Gastrocnemius medialis (tissue), 4 donors: ENCODE data around the gene MAPKAPK5. TPM values are rescaled to one million over a fixed set of nuclear protein-coding genes. Genes with fewer than 3 reads are reported as not detected.

Experiments
- ATAC-seq, 2 donors: fragments of 150-250 bp; one replicate each; pipeline ENCODE4 v1.9.1; 2016
- DNase-seq, 2 donors: peaks; one replicate each; pipeline ENCODE4 v3.0.0-alpha.2; 2019
- H3K27ac ChIP-seq, 4 donors: fragments of 200-600 bp; sonication (generic); 1 replicate in 1 of 4; 2 replicates in 3 of 4; pipeline ENCODE4 v1.5.1; 2016 to 2018; ENCODE audit warnings: mild to moderate bottlenecking in 2 of 4, moderate library complexity in 1 of 4
- H3K27me3 ChIP-seq, 3 donors: fragments of 200-600 bp; sonication (generic) in 2 of 3; 1 replicate in 1 of 3; 2 replicates in 2 of 3; pipeline versions ENCODE4 v1.5.1 to v1.6.0; 2016 to 2019; ENCODE audit warnings: mild to moderate bottlenecking in 1 of 3, moderate library complexity in 1 of 3
- H3K36me3 ChIP-seq, 2 donors: fragments of 200-600 bp; sonication (generic) in 1 of 2; one replicate each; pipeline ENCODE4 v1.5.1; 2017 to 2018
- H3K4me1 ChIP-seq, 2 donors: fragments of 200-600 bp; sonication (generic) in 1 of 2; one replicate each; pipeline ENCODE4 v1.5.1; 2016 to 2017; ENCODE audit warnings: mild to moderate bottlenecking in 2 of 2
- H3K4me3 ChIP-seq, 4 donors: fragments of 200-600 bp; sonication (generic) in 3 of 4; 1 replicate in 1 of 4; 2 replicates in 3 of 4; pipeline ENCODE4 v1.5.1; 2016 to 2019; ENCODE audit warnings: mild to moderate bottlenecking in 2 of 4
- H3K9me3 ChIP-seq, 3 donors: fragments of 200-600 bp; sonication (generic) in 2 of 3; 1 replicate in 1 of 3; 2 replicates in 2 of 3; pipeline ENCODE4 v1.5.1; 2016 to 2019
- CTCF ChIP-seq, 5 experiments: fragments of 450-650 bp in 3 of 5; fragments of 200-600 bp in 2 of 5; sonication (generic) in 2 of 5; IDR thresholded peaks in 4 of 5; conservative IDR thresholded peaks in 1 of 5; 1 replicate in 4 of 5; 2 replicates in 1 of 5; pipeline ENCODE4 v1.5.1; 2016 to 2019; ENCODE audit warnings: antibody characterized with exemption in 5 of 5, mild to moderate bottlenecking in 3 of 5, moderate library complexity in 3 of 5
- POLR2A ChIP-seq, 2 donors: fragments of 450-650 bp; IDR thresholded peaks; one replicate each; pipeline ENCODE4 v1.6.1; 2017; ENCODE audit warnings: antibody characterized with exemption in 2 of 2, mild to moderate bottlenecking in 2 of 2, moderate library complexity in 2 of 2
- in situ Hi-C, 4 donors: fragments of 200-750 bp; cut with MboI; loops; one replicate each; pipeline versions ENCODE4 v1.15.0 to v1.8.0; 2017; ENCODE audit warnings: low sequenced_read_pairs in 4 of 4
- intact Hi-C: fragments of 100-400 bp; cut with DNase I; formaldehyde crosslinking; loops from one replicate; pipeline ENCODE4 v1.15.1; 2023; ENCODE audit warnings: low total_unique reads
- total RNA-seq, 4 donors: library from RNA; depleted of rRNA; stranded (reverse); fragments of >200 nt; gene quantifications; one replicate each; pipeline versions ENCODE4 v1.1.0 to v1.2.3, GENCODE V29; 2016

The MAPKAPK5 gene
- total RNA-seq, 4 donors from 2014 or later: 32.3 to 57.8 (median 48.0) TPM

- peaks cover 0 to 11% of the 10 kb centered on the region in 2 donors for H3K36me3 ChIP-seq
- in situ Hi-C loops: no loop called here
- peak; percentile 10 for ATAC-seq
- no peaks in the 10 kb centered on the region for H3K9me3 ChIP-seq
- no peak for DNase-seq
- intact Hi-C loops: loop anchor here (5.0 kb wide), 1 partner anchor 170 kb away; the partner anchor contains the start of genes ERP29 and TMEM116
- H3K4me1 ChIP-seq: peaks cover 35 to 41% of the 10 kb centered on the region in 2 donors
- no peaks in the 10 kb centered on the region for H3K27me3 ChIP-seq
- peak overlapping the region; percentile 82 to 96 (median 90) for H3K27ac ChIP-seq
- TF ChIP-seq CTCF (IDR thresholded peaks at IDR 0.05 in 4 of 5, conservative IDR thresholded peaks at IDR 0.05 in 1 of 5): no peak
- TF ChIP-seq POLR2A (IDR thresholded peaks at IDR 0.05): no peak
- H3K4me3 ChIP-seq: peak overlapping the region; percentile 54 to 93 (median 84)
Observed at GRCh38 chr12:111842556-111843396, 748 bp downstream of the MAPKAPK5 start.

DNA sequence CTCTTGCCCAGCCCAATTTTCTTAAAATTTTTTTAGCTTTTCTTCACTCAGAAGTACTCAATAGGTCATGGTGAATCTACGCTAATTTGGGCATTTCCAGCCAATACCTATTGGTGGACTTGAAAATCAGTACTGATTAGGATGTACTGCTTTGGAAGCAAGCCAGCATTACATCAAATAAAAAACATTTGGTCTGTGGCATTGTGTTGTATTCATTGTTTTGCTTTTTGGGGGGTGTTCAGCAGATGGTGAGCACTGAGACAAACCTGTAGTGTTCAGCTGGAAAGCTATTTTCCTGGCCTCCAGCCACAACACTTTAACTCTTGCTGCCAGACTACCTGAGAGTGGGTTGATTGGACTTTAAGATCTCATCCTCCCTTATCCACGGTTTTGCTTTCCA lies 4.0 kb downstream of the MAPKAPK5 start:
- in situ Hi-C loops (no loop called here), intact Hi-C loops (no loop called here)
- no peak overlapping the region for H3K4me3 ChIP-seq
- peak overlapping the region in 2 of 4 donors; percentile 22 to 41 for H3K27ac ChIP-seq
- H3K36me3 ChIP-seq: peaks cover 0 to 17% of the 10 kb centered on the region in 2 donors
- DNase-seq (no peak), ATAC-seq (no peak)
- H3K9me3 ChIP-seq: no peaks in the 10 kb centered on the region
- no peak for TF ChIP-seq POLR2A (IDR thresholded peaks at IDR 0.05)
- TF ChIP-seq CTCF (IDR thresholded peaks at IDR 0.05 in 4 of 5, conservative IDR thresholded peaks at IDR 0.05 in 1 of 5): no peak
- no peaks in the 10 kb centered on the region for H3K27me3 ChIP-seq
- H3K4me1 ChIP-seq: peaks cover 21 to 25% of the 10 kb centered on the region in 2 donors

GRCh38 chr12:111850526-111850925 lies 8.5 kb downstream of the MAPKAPK5 start:
- intact Hi-C loops (no loop called here), in situ Hi-C loops (no loop called here)
- Histone ChIP-seq H3K27me3 (no peaks in the 10 kb centered on the region), H3K4me3 (no peak overlapping the region), H3K27ac (no peak overlapping the region), H3K4me1 (peaks cover 0 to 4% of the 10 kb centered on the region in 2 donors), H3K9me3 (no peaks in the 10 kb centered on the region), H3K36me3 (peaks cover 0 to 11% of the 10 kb centered on the region in 2 donors)
- TF ChIP-seq POLR2A (IDR thresholded peaks at IDR 0.05): no peak
- no peak for TF ChIP-seq CTCF (IDR thresholded peaks at IDR 0.05 in 4 of 5, conservative IDR thresholded peaks at IDR 0.05 in 1 of 5)
- ATAC-seq (no peak), DNase-seq (no peak)

DNA sequence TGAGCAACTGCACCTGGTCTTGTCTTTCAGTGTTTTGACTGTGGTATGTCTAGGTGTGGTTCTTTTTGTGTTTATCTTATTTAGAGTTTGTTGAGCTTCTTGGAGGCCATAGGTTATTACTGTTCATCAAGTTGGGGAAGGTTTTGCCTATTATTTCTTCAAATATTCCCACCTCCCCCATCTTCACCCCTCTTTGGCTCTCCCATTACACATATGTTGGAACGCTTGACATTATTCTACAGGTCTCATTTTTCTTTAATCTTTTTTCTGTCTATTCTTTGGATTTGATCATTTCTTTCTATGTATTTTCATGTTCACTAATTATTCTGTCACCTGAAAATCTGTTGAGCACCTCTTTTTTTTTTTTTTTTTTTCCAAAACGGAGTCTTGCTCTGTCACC lies 16.2 kb downstream of the MAPKAPK5 start:
- DNase-seq: no peak
- no peaks in the 10 kb centered on the region for H3K4me1 ChIP-seq
- in situ Hi-C loops: no loop called here
- no peaks in the 10 kb centered on the region for H3K9me3 ChIP-seq
- H3K27me3 ChIP-seq: no peaks in the 10 kb centered on the region
- no peaks in the 10 kb centered on the region for H3K36me3 ChIP-seq
- TF ChIP-seq CTCF (IDR thresholded peaks at IDR 0.05 in 4 of 5, conservative IDR thresholded peaks at IDR 0.05 in 1 of 5): no peak
- no peak for TF ChIP-seq POLR2A (IDR thresholded peaks at IDR 0.05)
- ATAC-seq: no peak
- intact Hi-C loops: no loop called here
- H3K4me3 ChIP-seq: no peak overlapping the region
- no peak overlapping the region for H3K27ac ChIP-seq
